Esophagus (tissue), 2 donors: ENCODE measurements around the gene BANK1. TPM values are rescaled to one million over a fixed set of nuclear protein-coding genes. Genes with fewer than 3 reads are reported as not detected.

ENCODE experiments used
- H3K27ac ChIP-seq, 2 donors: one replicate each; pipeline ENCODE4 v1.5.1; 2013; ENCODE audit warnings: low read depth in 2 of 2, mild to moderate bottlenecking in 2 of 2, inconsistent platforms in 1 of 2, low read length in 1 of 2, moderate library complexity in 1 of 2
- H3K27me3 ChIP-seq, 2 donors: one replicate each; pipeline ENCODE4 v1.6.1; 2013; ENCODE audit warnings: low read length in 2 of 2, control low read depth in 1 of 2, mild to moderate bottlenecking in 1 of 2; ENCODE audit not compliant: insufficient read depth in 2 of 2, control insufficient read depth in 1 of 2
- H3K36me3 ChIP-seq, 2 donors: one replicate each; pipeline ENCODE4 v1.6.1; 2013; ENCODE audit warnings: low read length in 1 of 2; ENCODE audit not compliant: control insufficient read depth in 2 of 2, insufficient read depth in 2 of 2
- H3K4me1 ChIP-seq, 2 donors: one replicate each; pipeline ENCODE4 v1.6.1; 2013; ENCODE audit warnings: low read length in 1 of 2; ENCODE audit not compliant: control insufficient read depth in 2 of 2, insufficient read depth in 2 of 2
- H3K4me3 ChIP-seq, 2 donors: one replicate each; pipeline ENCODE4 v1.5.1; 2013; ENCODE audit warnings: low read length in 2 of 2, mild to moderate bottlenecking in 2 of 2, low read depth in 1 of 2, moderate library complexity in 1 of 2
- H3K9me3 ChIP-seq, 2 donors: one replicate each; pipeline ENCODE4 v1.6.1; 2013; ENCODE audit warnings: mild to moderate bottlenecking in 2 of 2, low read depth in 1 of 2, low read length in 1 of 2, moderate library complexity in 1 of 2; ENCODE audit not compliant: control insufficient read depth in 2 of 2, insufficient read depth in 1 of 2
- WGBS, 2 donors: extraction: QIAGEN DNeasy Blood & Tissue Kit; methylation state at CpG; one replicate each; pipeline ENCODE4 v1.1.7; 2013; 5-methylcytosine and 5-hydroxymethylcytosine counted together
- polyA plus RNA-seq, 2 donors: library from polyadenylated mRNA; stranded (reverse); fragments of 200-250 nt; gene quantifications; one replicate each; pipeline ENCODE4 v1.2.3, GENCODE V29; 2013
- donor health status: healthy with polysubstance abuse.
- donor health status: Bipolar disorder and iron deficiency.

BANK1 gene
- polyA plus RNA-seq, 2 donors, result 0.16 to 0.39 TPM

GRCh38 chr4:101983835-101984234 lies 193.3 kb downstream of the BANK1 start:
- 62 to 82% methylated on average over 1 of the region's 1 CpG for WGBS, 2 donors

GRCh38 chr4:101987623-101988243 lies 197.2 kb downstream of the BANK1 start:
- Histone ChIP-seq H3K4me1 (no peaks in the 10 kb centered on the region), H3K9me3 (no peaks in the 10 kb centered on the region), H3K27ac (no peak overlapping the region), H3K27me3 (no peaks in the 10 kb centered on the region), H3K4me3 (no peak overlapping the region), H3K36me3 (no peaks in the 10 kb centered on the region)
- WGBS, 2 donors, result 79 to 81% methylated on average over 5 of the region's 5 CpGs

More at GRCh38 chr4:101983835-101984234, 193.3 kb downstream of the BANK1 start:
- H3K9me3 ChIP-seq, result no peaks in the 10 kb centered on the region
- H3K36me3 ChIP-seq, result no peaks in the 10 kb centered on the region
- no peaks in the 10 kb centered on the region for H3K4me1 ChIP-seq
- no peak overlapping the region for H3K27ac ChIP-seq
- no peak overlapping the region for H3K4me3 ChIP-seq
- no peaks in the 10 kb centered on the region for H3K27me3 ChIP-seq

- Histone ChIP-seq H3K27ac (no peak overlapping the region), H3K9me3 (no peaks in the 10 kb centered on the region), H3K27me3 (no peaks in the 10 kb centered on the region), H3K4me1 (no peaks in the 10 kb centered on the region), H3K36me3 (no peaks in the 10 kb centered on the region), H3K4me3 (no peak overlapping the region)
- 88 to 91% methylated on average over 3 of the region's 3 CpGs for WGBS, 2 donors
These were observed 199.0 kb downstream of the BANK1 start for GRCh38 chr4:101989551-101989950.

GRCh38 chr4:101992446-101992845 lies 201.9 kb downstream of the BANK1 start:
- no peak overlapping the region for H3K4me3 ChIP-seq
- no peaks in the 10 kb centered on the region for H3K36me3 ChIP-seq
- no peak overlapping the region for H3K27ac ChIP-seq
- no peaks in the 10 kb centered on the region for H3K27me3 ChIP-seq
- WGBS, 2 donors, result 93 to 95% methylated on average over 2 of the region's 2 CpGs
- H3K9me3 ChIP-seq, result no peaks in the 10 kb centered on the region
- no peaks in the 10 kb centered on the region for H3K4me1 ChIP-seq

GRCh38 chr4:101993002-101993841 lies 202.7 kb downstream of the BANK1 start:
- Histone ChIP-seq H3K36me3 (no peaks in the 10 kb centered on the region), H3K4me1 (no peaks in the 10 kb centered on the region), H3K27me3 (no peaks in the 10 kb centered on the region), H3K4me3 (no peak overlapping the region), H3K9me3 (no peaks in the 10 kb centered on the region), H3K27ac (no peak overlapping the region)
- WGBS, 2 donors, result 36 to 48% methylated on average over 5 of the region's 5 CpGs

GRCh38 chr4:101993842-101994775 lies 203.6 kb downstream of the BANK1 start:
- Histone ChIP-seq H3K27me3 (no peaks in the 10 kb centered on the region), H3K4me3 (no peak overlapping the region), H3K4me1 (no peaks in the 10 kb centered on the region), H3K27ac (no peak overlapping the region), H3K9me3 (no peaks in the 10 kb centered on the region), H3K36me3 (no peaks in the 10 kb centered on the region)
- WGBS, 2 donors, result 66 to 71% methylated on average over 4 of the region's 4 CpGs

- Histone ChIP-seq H3K36me3 (no peaks in the 10 kb centered on the region), H3K27me3 (no peaks in the 10 kb centered on the region), H3K27ac (no peak overlapping the region), H3K4me1 (no peaks in the 10 kb centered on the region), H3K4me3 (no peak overlapping the region), H3K9me3 (no peaks in the 10 kb centered on the region)
- WGBS, 2 donors, result 75 to 88% methylated on average over 2 of the region's 2 CpGs
These were observed 217.5 kb downstream of the BANK1 start for GRCh38 chr4:102007959-102008425.

- 71 to 82% methylated on average over 3 of the region's 3 CpGs for WGBS, 2 donors
- no peaks in the 10 kb centered on the region for H3K4me1 ChIP-seq
- H3K9me3 ChIP-seq, result no peaks in the 10 kb centered on the region
- no peaks in the 10 kb centered on the region for H3K27me3 ChIP-seq
- H3K36me3 ChIP-seq, result no peaks in the 10 kb centered on the region
- no peak overlapping the region for H3K27ac ChIP-seq
- no peak overlapping the region for H3K4me3 ChIP-seq
These were observed 218.2 kb downstream of the BANK1 start for GRCh38 chr4:102008711-102009110.

- H3K4me1 ChIP-seq, result no peaks in the 10 kb centered on the region
- H3K4me3 ChIP-seq, result no peak overlapping the region
- H3K27ac ChIP-seq, result no peak overlapping the region
- H3K27me3 ChIP-seq, result no peaks in the 10 kb centered on the region
- 71 to 87% methylated on average over 2 of the region's 2 CpGs for WGBS, 2 donors
- no peaks in the 10 kb centered on the region for H3K36me3 ChIP-seq
- H3K9me3 ChIP-seq, result no peaks in the 10 kb centered on the region
These were observed 231.8 kb downstream of the BANK1 start for GRCh38 chr4:102022343-102022742.
